HUES64 (cell line): ENCODE data around the gene EYS.

ENCODE experiments used
- H3K27ac ChIP-seq: 2 replicates; pipeline ENCODE4 v1.7.0; 2013; ENCODE audit warnings: low read depth, low read length, inconsistent platforms
- H3K27me3 ChIP-seq: 2 replicates; pipeline ENCODE4 v1.6.1; 2013; ENCODE audit warnings: mild to moderate bottlenecking, low read length; ENCODE audit not compliant: insufficient read depth
- H3K36me3 ChIP-seq: 2 replicates; pipeline ENCODE4 v1.6.1; 2013; ENCODE audit warnings: mild to moderate bottlenecking, low read length; ENCODE audit not compliant: insufficient read depth
- H3K4me1 ChIP-seq: 2 replicates; pipeline ENCODE4 v1.6.1; 2013; ENCODE audit warnings: mild to moderate bottlenecking, low read length, moderate library complexity; ENCODE audit not compliant: insufficient read depth
- H3K4me3 ChIP-seq: 2 replicates; pipeline ENCODE4 v1.5.1; 2013; ENCODE audit warnings: mild to moderate bottlenecking, low read length, moderate library complexity
- H3K9ac ChIP-seq: 2 replicates; pipeline ENCODE4 v1.6.1; 2013; ENCODE audit warnings: mild to moderate bottlenecking, low read depth, low read length
- H3K9me3 ChIP-seq: 2 replicates; pipeline ENCODE4 v1.6.1; 2013; ENCODE audit warnings: low read depth, low read length; ENCODE audit not compliant: insufficient read depth
- WGBS: fragments of 150-250, 120-280 bp; methylation state at CpG from one replicate; pipeline ENCODE4 v1.1.7; 2013; ENCODE audit warnings: missing lambda C conversion rate; 5-methylcytosine and 5-hydroxymethylcytosine counted together

Gene EYS

DNA sequence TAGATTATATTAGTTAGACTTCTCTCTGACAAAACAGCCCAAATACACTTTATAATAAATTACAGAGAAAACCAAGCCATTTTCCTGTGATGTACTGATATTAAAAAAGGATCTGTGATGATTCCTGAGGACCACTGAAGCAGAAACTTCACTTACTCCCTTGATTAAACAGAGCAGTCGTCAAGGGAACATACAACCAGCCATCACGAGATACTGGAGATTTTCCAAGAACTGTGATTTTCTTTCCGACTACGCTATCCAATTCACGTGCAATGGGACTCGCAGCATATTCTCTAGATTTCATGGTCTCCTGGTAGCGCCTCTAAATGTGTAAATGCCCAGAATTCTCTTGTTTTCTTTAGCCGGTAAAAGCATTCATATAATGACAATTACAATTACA lies 1694.0 kb downstream of the EYS start:
- Histone ChIP-seq H3K4me3 (no peak overlapping the region), H3K9me3 (no peaks in the 10 kb centered on the region), H3K9ac (no peak overlapping the region), H3K36me3 (no peaks in the 10 kb centered on the region), H3K4me1 (peaks cover 13% of the 10 kb centered on the region), H3K27me3 (no peaks in the 10 kb centered on the region), H3K27ac (no peak overlapping the region)
- 93% methylated on average over 8 of the region's 8 CpGs for WGBS

GRCh38 chr6:64012351-64013001 lies 1694.5 kb downstream of the EYS start:
- Histone ChIP-seq H3K9ac (no peak overlapping the region), H3K27me3 (no peaks in the 10 kb centered on the region), H3K4me3 (no peak overlapping the region), H3K9me3 (no peaks in the 10 kb centered on the region), H3K36me3 (no peaks in the 10 kb centered on the region), H3K27ac (no peak overlapping the region), H3K4me1 (peaks cover 13% of the 10 kb centered on the region)
- 96% methylated on average over 3 of the region's 4 CpGs for WGBS

DNA sequence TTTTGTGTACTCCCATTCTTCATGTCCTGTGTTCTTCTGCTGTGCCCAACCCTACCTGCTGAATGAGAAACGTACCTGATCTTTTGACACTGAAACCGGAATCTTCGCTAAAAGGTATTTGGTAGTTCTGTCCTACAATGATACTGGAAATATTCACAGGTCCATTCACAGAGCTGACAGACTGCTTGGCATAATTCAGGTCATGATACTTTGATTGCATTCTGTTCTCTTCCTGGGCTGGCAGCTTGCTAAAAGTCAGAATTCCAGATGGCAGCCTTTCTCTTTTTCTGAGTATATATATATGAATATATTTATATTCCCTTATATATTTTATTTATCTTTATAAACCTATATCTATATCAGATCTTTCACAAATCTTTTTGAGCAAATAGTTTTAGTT lies 1696.4 kb downstream of the EYS start:
- Histone ChIP-seq H3K27ac (no peak overlapping the region), H3K9ac (no peak overlapping the region), H3K4me1 (peaks cover 9% of the 10 kb centered on the region), H3K9me3 (no peaks in the 10 kb centered on the region), H3K27me3 (no peaks in the 10 kb centered on the region), H3K4me3 (no peak overlapping the region), H3K36me3 (no peaks in the 10 kb centered on the region)
- WGBS = 94% methylated on average over 3 of the region's 3 CpGs

- H3K36me3 ChIP-seq = no peaks in the 10 kb centered on the region
- H3K4me3 ChIP-seq = no peak overlapping the region
- H3K4me1 ChIP-seq = peaks cover 6% of the 10 kb centered on the region; the same call in 1 of the 2 replicates
- H3K27ac ChIP-seq = no peak overlapping the region
- no peaks in the 10 kb centered on the region for H3K27me3 ChIP-seq
- H3K9ac ChIP-seq = no peak overlapping the region
- 92% methylated on average over 8 of the region's 8 CpGs for WGBS
- no peaks in the 10 kb centered on the region for H3K9me3 ChIP-seq
Observed at GRCh38 chr6:64010010-64010409, 1697.0 kb downstream of the EYS start.

- no peaks in the 10 kb centered on the region for H3K27me3 ChIP-seq
- H3K27ac ChIP-seq = no peak overlapping the region
- H3K36me3 ChIP-seq = no peaks in the 10 kb centered on the region
- no peak overlapping the region for H3K4me3 ChIP-seq
- 0 out of 2 replicates have a peak, but pooled peaks cover 3% of the 10 kb centered on the region for H3K9me3 ChIP-seq
- H3K9ac ChIP-seq = no peak overlapping the region
- H3K4me1 ChIP-seq = no peaks in the 10 kb centered on the region
Observed at GRCh38 chr6:64006246-64006645, 1700.8 kb downstream of the EYS start.

DNA sequence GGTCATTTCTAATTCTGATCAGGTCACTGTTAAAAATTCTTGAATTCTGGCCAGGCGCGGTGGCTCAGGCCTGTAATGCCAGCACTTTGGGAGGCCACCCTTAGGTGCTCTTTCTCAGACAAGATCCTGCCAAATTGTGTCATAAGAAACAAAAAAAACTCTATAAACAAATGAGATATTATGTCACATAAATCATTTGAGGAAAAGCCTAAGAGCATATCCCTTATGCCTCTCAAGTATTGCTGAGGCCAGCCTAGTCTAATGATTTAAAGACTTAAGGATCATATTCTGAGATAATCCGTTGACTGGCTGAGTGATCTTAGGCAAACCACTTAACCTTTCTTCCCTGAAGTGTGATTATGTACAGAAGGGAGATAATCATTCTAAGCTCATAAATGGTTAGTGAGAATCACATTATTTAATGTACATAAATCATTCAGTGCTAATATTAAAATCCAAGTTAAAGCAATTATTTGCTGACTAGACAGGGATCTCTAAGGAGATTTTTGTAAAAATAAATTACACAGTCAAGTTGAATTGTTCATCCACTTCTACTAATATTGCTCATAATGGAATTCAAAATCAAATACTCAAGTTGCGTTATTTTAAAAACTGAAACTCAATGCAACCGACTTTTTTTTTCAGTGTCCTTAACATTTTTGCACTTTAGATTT lies 1706.1 kb downstream of the EYS start:
- Histone ChIP-seq H3K4me1 (no peaks in the 10 kb centered on the region), H3K9me3 (0 out of 2 replicates have a peak, but pooled peaks cover 3% of the 10 kb centered on the region), H3K36me3 (no peaks in the 10 kb centered on the region), H3K27me3 (no peaks in the 10 kb centered on the region), H3K27ac (no peak overlapping the region), H3K4me3 (no peak overlapping the region), H3K9ac (no peak overlapping the region)
- WGBS = 93% methylated on average over 5 of the region's 5 CpGs

DNA sequence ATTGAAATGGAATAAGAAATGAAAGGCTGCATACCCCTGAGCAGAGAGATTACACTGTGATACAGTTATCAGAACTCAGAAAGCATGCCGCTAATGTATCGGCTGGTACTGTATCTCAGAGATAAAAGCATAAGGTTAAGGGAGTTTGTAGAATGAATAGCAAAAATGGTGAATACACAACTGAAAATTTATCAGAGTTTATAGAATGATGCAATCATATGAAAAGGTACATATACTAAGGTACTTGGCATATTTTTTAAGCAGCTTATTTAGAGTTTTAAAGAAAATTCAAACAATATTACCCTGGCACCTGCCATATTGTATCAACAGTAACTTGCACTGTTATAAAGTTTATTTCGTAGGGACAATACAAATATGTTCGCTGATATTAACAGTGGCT lies 1707.4 kb downstream of the EYS start:
- Histone ChIP-seq H3K4me3 (no peak overlapping the region), H3K4me1 (no peaks in the 10 kb centered on the region), H3K9ac (no peak overlapping the region), H3K9me3 (0 out of 2 replicates have a peak, but pooled peaks cover 2% of the 10 kb centered on the region), H3K27ac (no peak overlapping the region), H3K27me3 (no peaks in the 10 kb centered on the region), H3K36me3 (no peaks in the 10 kb centered on the region)
- 99% methylated on average over 4 of the region's 4 CpGs for WGBS

DNA sequence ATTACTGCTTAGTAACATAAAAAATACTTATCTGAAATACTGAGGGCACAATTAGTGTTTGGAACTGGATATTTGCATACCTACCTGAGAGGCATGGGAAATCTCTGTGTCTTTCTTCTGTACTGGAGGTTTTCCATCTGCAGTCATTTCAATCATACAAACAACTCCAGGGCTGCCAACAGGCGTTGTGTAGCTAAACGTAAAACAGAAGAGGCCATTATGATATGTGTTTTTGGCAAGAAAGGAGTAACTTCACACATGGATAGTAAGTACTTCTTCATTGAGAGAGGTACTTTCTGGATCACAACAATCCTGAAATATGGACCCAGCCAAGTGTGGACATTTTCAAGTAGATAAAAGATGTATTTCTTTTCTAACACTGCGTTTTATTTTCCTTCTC lies 1708.0 kb downstream of the EYS start:
- WGBS = 97% methylated on average over 2 of the region's 3 CpGs

GRCh38 chr6:63997734-63998133 lies 1709.3 kb downstream of the EYS start:
- Histone ChIP-seq H3K4me3 (no peak overlapping the region), H3K9ac (no peak overlapping the region), H3K27ac (no peak overlapping the region), H3K4me1 (no peaks in the 10 kb centered on the region), H3K27me3 (no peaks in the 10 kb centered on the region), H3K36me3 (no peaks in the 10 kb centered on the region), H3K9me3 (no peaks in the 10 kb centered on the region)
- WGBS = 100% methylated on average over 1 of the region's 1 CpG

More for the DNA sequence above, 1708.0 kb downstream of the EYS start:
- Histone ChIP-seq H3K4me3 (no peak overlapping the region), H3K36me3 (no peaks in the 10 kb centered on the region), H3K27ac (no peak overlapping the region), H3K27me3 (no peaks in the 10 kb centered on the region), H3K9ac (no peak overlapping the region), H3K4me1 (no peaks in the 10 kb centered on the region), H3K9me3 (no peaks in the 10 kb centered on the region)

DNA sequence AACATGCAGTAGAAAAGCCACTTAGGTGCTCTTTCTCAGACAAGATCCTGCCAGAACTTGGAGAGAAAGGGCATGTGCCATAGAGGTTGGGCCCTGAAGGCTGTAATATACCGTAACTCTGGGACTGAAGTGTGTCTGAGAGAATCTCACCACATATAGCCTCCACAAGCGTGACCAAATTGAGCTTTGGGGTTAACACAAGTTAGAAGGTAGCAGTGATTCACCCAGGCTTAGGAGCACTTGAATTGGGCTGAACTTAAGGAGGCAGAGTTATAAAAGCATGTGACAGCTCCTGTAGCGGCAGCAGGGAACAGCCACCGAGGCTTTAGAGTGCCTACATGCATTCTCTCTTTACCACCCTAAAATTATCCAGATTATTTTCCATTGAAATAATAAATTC lies 1709.8 kb downstream of the EYS start:
- Histone ChIP-seq H3K27ac (no peak overlapping the region), H3K36me3 (no peaks in the 10 kb centered on the region), H3K4me1 (no peaks in the 10 kb centered on the region), H3K9ac (no peak overlapping the region), H3K27me3 (no peaks in the 10 kb centered on the region), H3K9me3 (no peaks in the 10 kb centered on the region), H3K4me3 (no peak overlapping the region)
- WGBS = 89% methylated on average over 4 of the region's 4 CpGs

- H3K36me3 ChIP-seq = no peaks in the 10 kb centered on the region
- WGBS = 93% methylated on average over 3 of the region's 3 CpGs
- no peaks in the 10 kb centered on the region for H3K4me1 ChIP-seq
- no peaks in the 10 kb centered on the region for H3K9me3 ChIP-seq
- no peaks in the 10 kb centered on the region for H3K27me3 ChIP-seq
- H3K9ac ChIP-seq = no peak overlapping the region
- no peak overlapping the region for H3K4me3 ChIP-seq
- H3K27ac ChIP-seq = no peak overlapping the region
Observed at GRCh38 chr6:63985223-63985622, 1721.8 kb downstream of the EYS start.
